Fibroblast of villous mesenchyme (primary cell): ENCODE data around the gene DNAH7. TPM values are rescaled to one million over a fixed set of nuclear protein-coding genes. Genes with fewer than 3 reads are reported as not detected.

Experiments used
- DNase-seq: peaks from one replicate; pipeline ENCODE4 v3.0.0-alpha.2; 2010; ENCODE audit warnings: low read depth
- H3K4me3 ChIP-seq: 2 replicates; pipeline ENCODE4 v1.5.1; 2011; ENCODE audit warnings: low read depth, mild to moderate bottlenecking, low read length
- CTCF ChIP-seq: IDR thresholded peaks from 2 replicates; pipeline ENCODE4 v1.5.1; 2012; ENCODE audit warnings: low read depth, mild to moderate bottlenecking, low read length; ENCODE audit not compliant: insufficient read depth
- total RNA-seq: library from RNA; depleted of rRNA; stranded (reverse); fragments of >200 nt; gene quantifications from 2 replicates; pipeline ENCODE4 v1.2.3, GENCODE V29; 2012

Gene DNAH7
- total RNA-seq, 1 donor, result under 0.01 TPM

DNA sequence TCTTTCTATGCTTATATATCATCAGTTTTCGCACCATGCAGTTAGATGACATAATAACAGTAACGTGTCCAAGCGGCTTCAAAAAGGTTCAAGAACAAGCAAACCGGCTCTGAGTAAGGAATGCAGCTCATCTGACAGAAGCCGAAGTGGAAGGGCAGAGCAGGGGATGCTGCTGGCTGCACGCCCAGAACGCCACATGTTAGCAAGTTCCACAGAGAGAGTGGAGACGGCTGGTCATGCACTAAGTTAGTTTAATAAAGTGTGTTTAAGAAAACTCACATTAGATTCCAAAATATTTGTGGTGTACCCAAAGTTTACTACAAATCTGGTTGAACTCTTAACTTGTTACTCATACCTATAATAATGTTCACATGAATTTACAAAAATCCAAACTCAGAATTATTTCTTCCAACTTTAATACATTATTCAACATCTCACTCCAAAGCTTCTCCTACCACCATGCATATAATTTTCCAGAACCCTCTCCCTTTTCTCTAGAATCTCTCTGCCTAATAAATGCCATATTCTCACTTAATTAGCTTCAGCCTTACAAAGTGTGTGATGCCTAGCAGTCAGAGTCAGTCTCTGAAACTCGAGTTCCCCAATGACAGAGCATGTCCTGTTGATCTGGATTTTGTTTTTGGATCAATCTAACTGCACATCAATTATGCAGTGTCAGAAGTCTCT lies 170.0 kb downstream of the DNAH7 start:
- no peak overlapping the region for H3K4me3 ChIP-seq
- DNase-seq, result peak; percentile 97

GRCh38 chr2:195891081-195891480 lies 177.6 kb downstream of the DNAH7 start:
- no peak for DNase-seq
- H3K4me3 ChIP-seq, result no peak overlapping the region
- no peak for TF ChIP-seq CTCF

More for the DNA sequence above, 170.0 kb downstream of the DNAH7 start:
- TF ChIP-seq CTCF, result no peak

DNA sequence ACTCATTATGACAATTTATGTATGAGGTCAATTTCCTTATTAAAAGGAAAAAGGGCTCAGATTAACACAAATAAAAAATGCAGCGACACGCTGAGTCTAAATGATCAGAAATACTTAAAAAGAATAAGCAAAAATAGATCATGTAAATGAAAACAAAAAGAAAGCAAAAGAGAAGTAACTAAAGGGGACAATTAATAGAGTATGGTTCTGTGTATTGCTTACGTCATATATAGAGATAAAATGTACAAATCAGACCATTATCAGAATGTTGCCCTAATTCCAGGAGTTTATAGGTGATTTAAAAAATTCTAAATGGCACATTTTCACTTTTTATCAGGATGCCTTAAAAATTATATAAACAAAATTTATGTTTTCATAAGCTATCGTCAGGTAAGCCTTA lies 189.5 kb downstream of the DNAH7 start:
- TF ChIP-seq CTCF, result no peak
- H3K4me3 ChIP-seq, result no peak overlapping the region
- DNase-seq, result no peak

DNA sequence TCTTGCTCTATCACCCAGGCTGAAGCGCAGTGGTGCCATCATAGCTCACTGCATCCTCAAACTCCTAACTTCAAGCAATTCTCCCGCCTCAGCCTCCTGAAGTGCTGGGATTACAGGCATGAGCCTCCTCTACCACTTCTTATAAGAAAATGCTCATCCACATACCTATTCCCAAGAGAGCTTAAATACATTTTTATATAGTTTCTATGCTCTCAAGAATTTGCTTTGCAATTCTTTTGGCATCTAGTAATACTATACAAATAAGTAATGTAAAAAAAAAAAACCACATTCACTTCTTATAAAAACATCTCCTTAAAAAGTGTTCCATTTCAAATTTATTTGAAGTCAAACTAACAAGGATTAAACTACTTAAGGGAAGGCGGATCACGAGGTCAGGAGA lies 197.3 kb downstream of the DNAH7 start:
- no peak overlapping the region for H3K4me3 ChIP-seq
- DNase-seq, result no peak
- no peak for TF ChIP-seq CTCF

GRCh38 chr2:195864316-195864715 lies 204.3 kb downstream of the DNAH7 start:
- no peak for DNase-seq

DNA sequence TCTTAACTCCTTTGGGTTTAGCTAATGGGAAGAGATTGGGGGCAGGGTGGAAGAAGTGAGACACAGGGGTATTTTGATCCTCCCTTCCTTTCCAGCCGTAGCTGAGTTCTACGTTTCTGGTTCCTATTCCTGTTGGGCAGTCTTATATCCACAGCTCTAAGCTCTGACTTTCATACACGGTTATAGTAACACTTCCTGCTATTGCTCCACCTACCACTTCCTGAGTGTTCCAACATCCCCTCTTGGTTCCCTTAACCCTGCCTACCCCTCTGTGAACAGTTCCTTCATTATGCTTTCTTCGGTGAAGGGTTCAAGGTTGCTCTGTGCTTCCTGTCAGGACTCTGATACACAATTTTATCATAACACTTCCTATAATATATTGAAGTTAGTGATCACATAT lies 205.1 kb downstream of the DNAH7 start:
- TF ChIP-seq CTCF, result no peak
- DNase-seq, result no peak
- H3K4me3 ChIP-seq, result no peak overlapping the region

More at GRCh38 chr2:195864316-195864715, 204.3 kb downstream of the DNAH7 start:
- no peak for TF ChIP-seq CTCF
- no peak overlapping the region for H3K4me3 ChIP-seq

DNA sequence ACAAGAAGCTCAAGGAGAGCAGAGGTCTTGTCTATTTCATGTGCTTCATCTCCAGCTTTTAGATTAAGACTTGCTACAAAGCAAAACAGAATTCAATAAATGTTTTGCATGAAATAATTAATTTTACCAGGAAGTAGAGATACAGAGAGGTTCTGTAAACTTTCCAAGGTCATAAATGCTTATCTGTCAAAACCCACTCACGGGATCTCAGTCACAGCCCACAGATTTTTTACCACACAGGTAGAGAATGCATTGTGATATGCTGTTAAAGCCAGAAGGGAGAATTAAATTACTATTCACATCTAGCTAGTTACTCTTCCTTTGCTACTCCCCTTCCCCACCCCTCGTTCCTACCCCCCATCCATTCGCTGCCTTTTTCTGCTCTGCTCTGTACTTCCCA lies 205.5 kb downstream of the DNAH7 start:
- no peak overlapping the region for H3K4me3 ChIP-seq
- DNase-seq, result no peak
- no peak for TF ChIP-seq CTCF
